PC-3 (cell line): ENCODE data around the gene SP140.

Source experiments
- CTCF ChIP-seq: fragments of 300-600 bp; sonication (generic); conservative IDR thresholded peaks from 2 replicates; pipeline ENCODE4 v1.5.1; 2017; ENCODE audit warnings: antibody characterized with exemption, low read depth, mild to moderate bottlenecking, low read length
- EZH2 ChIP-seq: fragments of 300-600 bp; sonication (generic); IDR thresholded peaks from one replicate; pipeline ENCODE4 v1.6.1; 2017; ENCODE audit warnings: antibody characterized with exemption, mild to moderate bottlenecking, low read length; ENCODE audit not compliant: unreplicated experiment

GRCh38 chr2:230308402-230309000 lies 83.0 kb downstream of the SP140 start:
- TF ChIP-seq CTCF: no peak
- TF ChIP-seq EZH2: no peak
